Endodermal cell (in vitro differentiated cells): ENCODE data around the gene PALM3. TPM values are rescaled to one million over a fixed set of nuclear protein-coding genes. Genes with fewer than 3 reads are reported as not detected.
"Not testable (repeated sequence)": the region's sequence is repeated elsewhere in the genome, so short reads cannot be mapped to it uniquely, and the experiment has no call there.

ENCODE experiments used
- DNase-seq: peaks from one replicate; pipeline ENCODE4 v3.0.0-alpha.2; 2017
- H3K27ac ChIP-seq: 2 replicates; pipeline ENCODE4 v1.5.1; 2013; ENCODE audit warnings: mild to moderate bottlenecking, low read depth, low read length, moderate library complexity
- H3K27me3 ChIP-seq: 2 replicates; pipeline ENCODE4 v1.6.1; 2013; ENCODE audit warnings: mild to moderate bottlenecking, low read length, moderate library complexity; ENCODE audit not compliant: insufficient read depth, control insufficient read depth, poor library complexity, severe bottlenecking
- H3K36me3 ChIP-seq: 2 replicates; pipeline ENCODE4 v1.7.0; 2013; ENCODE audit warnings: mild to moderate bottlenecking, low read length, moderate library complexity; ENCODE audit not compliant: control insufficient read depth, insufficient read depth
- H3K4me1 ChIP-seq: one replicate; pipeline ENCODE4 v1.7.0; 2013; ENCODE audit warnings: low read length; ENCODE audit not compliant: control insufficient read depth, insufficient read depth
- H3K4me3 ChIP-seq: 2 replicates; pipeline ENCODE4 v1.5.1; 2013; ENCODE audit warnings: mild to moderate bottlenecking, low read length, moderate library complexity
- H3K9ac ChIP-seq: 2 replicates; pipeline ENCODE4 v1.6.1; 2013; ENCODE audit warnings: mild to moderate bottlenecking, low read length, moderate library complexity; ENCODE audit not compliant: poor library complexity, severe bottlenecking; ENCODE audit errors: extremely low read depth
- H3K9me3 ChIP-seq: 2 replicates; pipeline ENCODE4 v1.6.1; 2013; ENCODE audit warnings: mild to moderate bottlenecking, low read length, moderate library complexity; ENCODE audit not compliant: control insufficient read depth
- H3K27ac Mint-ChIP-seq: 2 replicates; pipeline ENCODE4 v1.8.0; 2020; ENCODE audit warnings: mixed read lengths
- H3K27me3 Mint-ChIP-seq: 2 replicates; pipeline ENCODE4 v1.8.0; 2021; ENCODE audit warnings: mild to moderate bottlenecking, mixed read lengths; ENCODE audit not compliant: insufficient read depth
- H3K36me3 Mint-ChIP-seq: 2 replicates; pipeline ENCODE4 v1.8.0; 2020; ENCODE audit warnings: low read depth, mixed read lengths
- H3K4me1 Mint-ChIP-seq: 2 replicates; pipeline ENCODE4 v1.8.0; 2020; ENCODE audit warnings: mixed read lengths
- H3K4me3 Mint-ChIP-seq: 2 replicates; pipeline ENCODE4 v1.8.0; 2020; ENCODE audit warnings: mild to moderate bottlenecking, moderate library complexity, mixed read lengths
- H3K9me3 Mint-ChIP-seq: 2 replicates; pipeline ENCODE4 v1.8.0; 2020; ENCODE audit warnings: mild to moderate bottlenecking, mixed read lengths
- CTCF ChIP-seq: fragments of 200-600 bp; sonication (generic); conservative IDR thresholded peaks from 2 replicates; pipeline ENCODE4 v1.5.0; 2021; ENCODE audit warnings: antibody characterized with exemption, mild to moderate bottlenecking
- WGBS, 2 experiments: methylation state at CpG; one replicate each; pipeline versions ENCODE4 v1.1.5 to v1.1.7; 2013; ENCODE audit warnings: missing lambda C conversion rate in 2 of 2, mixed read lengths in 1 of 2; ENCODE audit not compliant: insufficient coverage in 1 of 2, insufficient read length in 1 of 2; 5-methylcytosine and 5-hydroxymethylcytosine counted together
- total RNA-seq, 2 donors: library from RNA; stranded (reverse); fragmentation: NEBNext Ultra II Directional in 1 of 2; extraction: Animal tissue kit (Norgen Biotek cat#: 25700) in 1 of 2; gene quantifications; 2 replicates in 1 of 2; 3 replicates in 1 of 2; pipeline ENCODE4 v1.2.1, GENCODE V29; 2021

PALM3 gene
- total RNA-seq, 2 donors from 2014 or later = 1.3 to 4.9 TPM

- no peaks in the 10 kb centered on the region for H3K9me3 ChIP-seq
- H3K4me1 Mint-ChIP-seq = no peaks in the 10 kb centered on the region
- DNase-seq = no peak
- H3K36me3 ChIP-seq = peaks cover 8% of the 10 kb centered on the region
- 92 to 94% methylated on average over 3 to 9 of the region's 9 CpGs for WGBS, 2 experiments
- no peak overlapping the region for H3K4me3 Mint-ChIP-seq
- H3K27me3 Mint-ChIP-seq = peaks cover 24% of the 10 kb centered on the region
- peaks cover 5% of the 10 kb centered on the region for H3K9me3 Mint-ChIP-seq
- H3K27ac ChIP-seq = no peak overlapping the region
- H3K27me3 ChIP-seq = peaks cover 11% of the 10 kb centered on the region
- H3K4me1 ChIP-seq = no peaks in the 10 kb centered on the region
- no peak overlapping the region for H3K9ac ChIP-seq
- TF ChIP-seq CTCF = no peak
- no peak overlapping the region for H3K4me3 ChIP-seq
- H3K27ac Mint-ChIP-seq = no peak overlapping the region
- peaks cover 28% of the 10 kb centered on the region for H3K36me3 Mint-ChIP-seq
Measured at GRCh38 chr19:14051980-14052379, 9.9 kb downstream of the PALM3 start.

- not testable (repeated sequence) for H3K36me3 ChIP-seq, H3K27ac ChIP-seq, H3K4me1 Mint-ChIP-seq, H3K27ac Mint-ChIP-seq, H3K4me3 ChIP-seq, H3K27me3 ChIP-seq, H3K9me3 Mint-ChIP-seq, H3K4me3 Mint-ChIP-seq, H3K9me3 ChIP-seq, H3K9ac ChIP-seq, H3K4me1 ChIP-seq, DNase-seq
- peak; percentile 30 for TF ChIP-seq CTCF
- peaks cover 17% of the 10 kb centered on the region for H3K27me3 Mint-ChIP-seq
- peaks cover 33% of the 10 kb centered on the region for H3K36me3 Mint-ChIP-seq
- WGBS, 2 experiments = 86 to 96% methylated on average over 11 of the region's 11 CpGs
Measured at GRCh38 chr19:14050961-14051360, 10.9 kb downstream of the PALM3 start.

GRCh38 chr19:14050512-14050911 is 11.4 kb downstream of the PALM3 start:
- 94 to 100% methylated on average over 2 to 4 of the region's 4 CpGs for WGBS, 2 experiments
- no peak for DNase-seq

More at GRCh38 chr19:14050512-14050911, 11.4 kb downstream of the PALM3 start:
- Histone ChIP-seq H3K36me3 (peaks cover 8% of the 10 kb centered on the region), H3K4me1 (no peaks in the 10 kb centered on the region), H3K9ac (no peak overlapping the region), H3K27me3 (no peaks in the 10 kb centered on the region), H3K27ac (no peak overlapping the region), H3K9me3 (no peaks in the 10 kb centered on the region), H3K4me3 (no peak overlapping the region)
- Mint-ChIP-seq H3K4me3 (no peak overlapping the region), H3K4me1 (no peaks in the 10 kb centered on the region), H3K36me3 (peaks cover 35% of the 10 kb centered on the region), H3K9me3 (peaks cover 5% of the 10 kb centered on the region), H3K27me3 (peaks cover 15% of the 10 kb centered on the region), H3K27ac (no peak overlapping the region)
- TF ChIP-seq CTCF = no peak
